ENCODE results near the gene GPN1.
A peak's percentile ranks its signal among the peaks of the same experiment; 100 is the strongest.
"Not testable (repeated sequence)": the region's sequence is repeated elsewhere in the genome, so short reads cannot be mapped to it uniquely, and the experiment has no call there.

Gene GPN1

DNA sequence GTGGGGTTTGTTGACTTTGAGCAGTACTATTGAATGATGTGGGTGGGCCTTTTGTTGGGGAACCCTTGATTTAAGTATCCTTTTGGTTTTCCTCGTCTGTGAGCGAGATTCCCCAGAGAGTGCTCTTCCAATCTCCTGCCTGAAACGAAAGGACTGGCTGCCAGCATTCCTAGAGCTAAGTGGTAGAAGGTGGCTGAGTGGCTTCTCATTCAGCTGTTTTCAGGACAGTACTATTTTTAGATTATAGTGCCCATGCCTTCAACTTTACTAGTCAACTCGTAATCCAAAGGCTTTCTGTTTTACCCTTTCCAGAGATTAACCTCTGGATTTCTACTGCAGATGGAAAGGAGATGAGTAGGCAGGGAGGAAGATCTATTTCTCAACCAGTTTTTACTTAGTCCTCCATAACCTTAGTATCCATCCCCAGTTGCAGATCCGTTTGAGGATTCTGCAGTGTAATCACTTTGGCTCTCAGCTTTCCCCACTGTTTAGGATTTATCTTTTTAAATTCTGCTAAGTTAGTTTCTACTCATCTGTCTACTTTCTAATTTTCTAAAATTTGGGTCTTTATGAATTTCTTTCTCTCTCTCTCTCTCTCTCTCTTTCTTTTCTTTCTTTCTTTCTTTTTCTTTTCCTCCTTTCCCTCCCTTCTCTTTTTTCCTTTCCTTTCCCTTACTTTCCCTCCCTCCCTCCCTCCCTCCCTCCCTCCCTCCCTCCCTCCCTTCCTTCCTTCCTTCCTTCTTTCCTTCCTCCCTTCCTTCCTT, 44.1 kb downstream of the GPN1 start:
- no peak for DNase-seq

GRCh38 chr2:27680571-27680970, 51.7 kb downstream of the GPN1 start:
- DNase-seq, result no peak

DNA sequence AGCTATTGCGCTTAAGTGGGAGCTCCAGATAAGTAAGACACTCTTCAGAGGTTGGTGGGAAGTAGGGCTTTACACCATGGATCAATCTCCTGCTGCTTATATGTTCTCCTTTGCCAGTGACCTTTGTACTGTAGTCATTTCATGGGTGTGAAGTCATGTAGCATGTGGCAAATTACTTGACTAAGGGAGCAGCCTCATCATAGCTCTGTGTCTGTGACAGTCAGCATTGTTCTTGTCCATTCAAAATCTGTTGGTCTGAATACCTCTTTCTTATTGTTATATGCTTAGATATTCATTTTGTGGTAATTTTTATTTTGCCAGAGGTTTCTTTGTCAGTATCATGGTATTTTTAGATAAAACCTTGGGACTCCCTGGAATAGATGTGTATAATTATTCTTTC, 53.0 kb downstream of the GPN1 start:
- DNase-seq, result no peak

GRCh38 chr2:27682334-27682771, 53.5 kb downstream of the GPN1 start:
- DNase-seq, result not testable (repeated sequence)

GRCh38 chr2:27683390-27684071, 54.7 kb downstream of the GPN1 start:
- peak; percentile 41 to 93 for DNase-seq

DNA sequence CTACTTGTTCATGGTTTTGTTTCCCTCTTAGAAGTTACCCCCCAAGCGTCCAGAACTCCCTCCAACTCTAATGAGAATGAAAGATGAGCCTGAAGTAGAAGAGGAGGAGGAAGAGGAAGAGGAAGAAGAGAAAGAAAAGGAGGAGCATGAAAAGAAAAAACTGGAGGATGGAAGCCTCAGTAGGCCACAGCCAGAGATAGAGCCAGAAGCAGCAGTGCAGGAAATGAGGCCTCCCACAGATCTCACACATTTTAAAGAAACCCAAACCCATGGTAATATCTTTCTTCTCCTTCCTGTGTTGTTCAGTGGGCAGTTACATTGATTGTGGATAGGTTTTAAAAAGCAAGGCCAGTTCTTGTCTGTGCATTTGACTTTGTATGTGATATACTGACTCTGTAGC, 56.2 kb downstream of the GPN1 start:
- DNase-seq, result not testable (repeated sequence)

- no peak for DNase-seq
Observed at GRCh38 chr2:27685577-27685976, 56.7 kb downstream of the GPN1 start.

DNA sequence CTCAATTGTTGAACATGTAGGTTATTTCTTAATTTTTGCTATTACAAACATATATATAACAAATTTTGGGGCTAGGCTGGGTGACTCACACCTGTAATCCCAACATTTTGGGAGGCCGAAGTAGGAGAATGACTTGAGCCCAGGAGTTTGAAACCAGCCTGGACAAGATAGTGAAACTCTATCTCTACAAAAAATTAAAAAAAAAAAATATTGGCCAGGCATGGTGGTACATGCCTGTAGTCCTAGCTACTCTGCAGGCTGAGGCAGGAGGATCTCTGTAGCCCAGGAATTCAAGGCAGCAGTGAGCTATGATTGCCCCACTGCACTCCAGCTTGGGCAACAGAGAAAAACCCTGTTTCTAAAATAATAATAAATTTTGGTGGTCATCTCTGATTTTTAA, 58.4 kb downstream of the GPN1 start:
- no peak for DNase-seq

- DNase-seq, result no peak
Observed at GRCh38 chr2:27689424-27689823, 60.6 kb downstream of the GPN1 start.

GRCh38 chr2:27690052-27690451, 61.2 kb downstream of the GPN1 start:
- no peak for DNase-seq

- no peak for DNase-seq
Observed at GRCh38 chr2:27697660-27698059, 68.8 kb downstream of the GPN1 start.
